NCI-H82 treated with DMSO at 0.1 percent for 48 hours (cell line): ENCODE measurements around the gene COMT.

Experiments used
- DNase-seq: peaks from one replicate; lab custom pipeline; 2025; ENCODE audit not compliant: unreplicated experiment; lab: John Stamatoyannopoulos, UW

COMT gene

DNA sequence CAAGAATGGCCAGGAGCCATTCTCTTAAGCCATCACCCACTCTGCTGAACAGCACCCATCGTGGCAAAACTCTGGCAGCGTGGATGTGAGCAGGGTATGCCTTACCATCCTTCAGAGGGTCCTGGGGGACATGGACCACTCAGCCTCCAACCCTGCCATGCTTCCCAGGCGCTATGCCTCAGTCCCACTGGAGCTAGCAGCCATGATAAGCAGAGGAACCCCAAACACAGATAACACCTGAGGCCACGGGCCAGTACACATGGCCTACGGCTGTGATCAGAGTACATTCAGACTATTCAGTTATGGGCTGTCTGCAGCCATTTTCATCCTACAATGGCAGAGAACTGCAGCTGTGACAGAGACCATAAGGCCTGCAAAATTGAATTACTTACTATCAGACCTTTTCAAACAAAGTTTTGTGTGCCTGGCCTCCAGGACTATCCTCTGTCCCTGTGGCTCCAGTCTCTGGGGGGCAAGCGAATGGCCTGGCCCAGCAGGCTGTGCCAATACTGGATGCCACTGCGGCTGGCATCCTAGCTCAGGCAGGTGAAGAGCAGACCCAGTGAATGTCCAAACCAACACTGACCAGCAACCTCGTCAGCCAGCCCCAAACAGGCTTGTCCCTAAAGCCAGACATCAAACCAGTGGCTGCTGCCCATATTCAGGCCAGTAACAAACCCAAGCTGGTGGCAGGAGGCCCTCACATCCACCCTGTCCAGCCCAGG is 68.2 kb downstream of the COMT start:
- DNase-seq: no peak

GRCh38 chr22:20010307-20011122 is 68.9 kb downstream of the COMT start:
- DNase-seq: no peak

DNA sequence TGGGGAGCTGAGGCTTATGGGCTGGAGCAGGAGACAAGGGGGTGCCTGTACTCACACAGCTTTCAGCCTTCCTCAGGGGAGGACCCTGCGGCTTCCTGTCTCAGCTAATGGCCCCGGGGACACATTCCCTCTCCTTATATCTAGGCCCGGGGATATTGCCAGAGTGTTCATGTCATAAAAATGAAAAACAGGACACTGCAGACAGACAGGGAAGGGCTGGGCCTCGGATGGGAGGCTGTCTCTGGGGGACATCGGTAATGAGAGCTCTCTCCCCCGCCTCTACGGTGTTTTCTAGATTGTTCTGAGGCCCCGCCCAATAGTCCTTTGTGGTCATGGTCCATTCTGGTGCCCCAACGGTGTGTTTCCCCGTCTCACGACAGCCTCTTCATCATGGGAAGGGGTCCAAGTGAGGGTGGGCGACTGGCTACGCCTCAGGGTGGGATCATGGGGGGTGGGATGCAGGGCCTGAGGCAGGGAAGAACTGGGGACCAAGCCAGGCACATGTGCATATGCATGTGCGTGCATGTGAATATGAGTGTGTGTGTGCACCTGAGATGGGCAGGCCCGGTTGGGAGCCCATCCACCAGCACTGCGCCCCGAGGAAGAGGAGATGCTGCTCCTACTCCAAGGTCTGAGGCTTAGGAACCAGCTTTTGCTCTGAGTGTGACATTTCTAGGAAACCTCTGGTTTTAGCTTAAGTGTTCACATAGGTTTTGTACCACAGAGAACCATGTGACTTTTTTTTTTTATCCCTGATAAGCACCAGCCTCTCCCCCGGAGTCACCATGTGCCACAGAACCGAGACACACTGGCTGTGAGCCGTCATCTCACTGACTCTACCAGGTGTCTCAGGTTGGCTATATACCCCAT is 69.8 kb downstream of the COMT start:
- no peak for DNase-seq

DNA sequence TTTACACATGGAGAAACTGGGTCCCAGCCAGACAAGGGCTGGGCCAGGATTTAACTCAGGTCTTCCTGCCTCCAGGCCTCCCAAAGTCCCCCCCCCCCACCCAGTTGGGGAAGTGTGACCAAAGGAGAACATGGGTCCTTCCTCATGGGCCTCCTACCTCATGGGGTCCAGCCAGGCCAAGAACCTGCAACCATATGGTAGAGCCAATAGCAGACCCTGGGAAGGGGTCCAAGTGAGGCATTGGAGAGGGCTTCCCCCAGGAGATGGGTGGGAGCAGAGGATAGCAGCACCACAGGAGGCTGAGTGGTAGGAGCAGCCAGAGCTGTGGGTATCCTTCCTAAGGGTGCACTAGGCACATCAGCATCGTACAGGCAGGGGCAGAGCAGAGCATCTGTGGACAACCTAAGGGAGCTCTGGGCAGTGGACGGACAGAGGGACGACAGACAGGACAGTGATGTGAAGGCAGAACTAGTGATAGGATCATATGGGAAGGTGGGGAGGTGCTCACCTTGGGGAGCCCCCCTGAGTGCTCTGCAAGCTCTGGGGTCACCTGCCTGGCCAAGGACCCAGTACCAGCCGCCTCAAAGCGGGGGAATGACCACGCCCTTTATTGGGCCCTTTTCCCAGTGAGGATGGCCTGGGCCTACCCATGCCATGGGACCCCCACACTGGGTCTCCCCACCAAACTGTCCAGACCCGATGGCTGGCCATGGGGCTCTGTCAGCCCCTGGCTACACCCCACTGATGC is 70.6 kb downstream of the COMT start:
- no peak for DNase-seq

GRCh38 chr22:20012741-20013331 is 71.3 kb downstream of the COMT start:
- DNase-seq: no peak

GRCh38 chr22:20013382-20013871 is 71.9 kb downstream of the COMT start:
- peak; percentile 27 for DNase-seq

GRCh38 chr22:20014526-20015186 is 73.1 kb downstream of the COMT start:
- no peak for DNase-seq

GRCh38 chr22:20015187-20015625 is 73.6 kb downstream of the COMT start:
- DNase-seq: no peak

GRCh38 chr22:20015971-20016733 is 74.6 kb downstream of the COMT start:
- DNase-seq: no peak

DNA sequence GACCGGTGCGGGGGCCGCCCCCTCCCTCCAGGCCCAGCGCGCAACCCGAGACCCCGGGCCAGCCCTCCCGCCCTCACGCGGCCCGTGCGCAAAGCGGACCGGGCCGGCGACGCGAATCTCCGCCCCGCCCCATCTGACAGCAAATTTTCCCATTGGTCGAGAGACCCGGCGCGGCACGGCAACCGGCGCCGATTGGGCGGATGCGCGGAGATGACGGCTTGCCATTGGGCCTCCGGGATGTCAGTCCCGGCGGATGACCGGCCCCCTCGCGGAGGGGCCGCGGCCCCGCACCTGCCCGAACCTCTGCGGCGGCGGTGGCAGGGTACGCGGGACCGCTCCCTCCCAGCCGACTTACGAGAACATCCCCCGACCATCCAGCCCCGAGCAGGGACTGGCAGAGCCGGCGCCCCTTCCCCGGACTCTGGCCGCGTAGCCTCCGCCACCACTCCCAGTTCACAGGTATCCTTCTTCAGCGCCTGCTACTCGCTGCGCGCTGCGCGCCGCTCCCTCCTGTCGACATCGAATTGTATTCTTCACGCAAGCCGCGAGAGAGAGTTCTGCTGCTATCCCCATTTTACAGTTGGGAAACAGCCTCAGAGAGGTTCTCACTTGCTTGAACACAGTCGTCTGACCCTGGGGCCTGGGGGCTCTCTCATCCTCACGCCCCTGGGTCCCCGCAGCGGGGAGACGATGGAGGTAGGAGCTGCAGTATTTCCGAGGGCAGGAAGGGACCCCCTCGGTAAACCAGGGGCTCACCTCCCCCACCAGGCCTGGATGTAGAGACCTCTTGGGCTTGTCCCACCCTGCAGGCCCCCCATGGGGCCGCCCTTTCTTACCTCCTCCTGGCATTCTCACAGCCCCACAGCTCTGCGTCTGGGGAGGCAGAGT is 75.4 kb downstream of the COMT start, which contains the start of gene ARVCF:
Gene ARVCF (minus strand): TSS at position 90 of the 888 bp plus-strand sequence. CDS start 26,029 bp downstream, outside the sequence.
- peak; percentile 42 for DNase-seq

GRCh38 chr22:20017622-20017958 is 76.0 kb downstream of the COMT start:
- no peak for DNase-seq

DNA sequence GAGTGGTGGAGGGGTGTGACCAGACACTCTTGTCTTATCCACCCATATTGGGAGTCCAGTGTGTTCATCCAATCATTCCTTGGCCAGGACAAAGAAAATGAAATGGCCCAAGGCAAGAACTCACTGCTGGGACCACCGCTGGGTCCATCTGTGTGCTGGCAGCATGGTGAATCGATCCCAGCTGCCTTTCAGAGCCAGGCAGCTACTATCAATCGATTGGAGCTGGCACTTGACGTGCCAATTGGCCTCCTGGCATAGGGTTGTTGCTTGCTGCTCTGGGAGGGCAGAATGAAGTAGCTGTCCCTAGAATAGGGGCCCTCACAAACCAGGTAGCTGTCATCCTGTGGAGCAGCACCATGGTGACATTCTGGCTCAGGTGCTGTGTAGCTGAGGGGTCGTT is 76.4 kb downstream of the COMT start:
- no peak for DNase-seq
